ENCODE results near the gene SORCS2.

DNA sequence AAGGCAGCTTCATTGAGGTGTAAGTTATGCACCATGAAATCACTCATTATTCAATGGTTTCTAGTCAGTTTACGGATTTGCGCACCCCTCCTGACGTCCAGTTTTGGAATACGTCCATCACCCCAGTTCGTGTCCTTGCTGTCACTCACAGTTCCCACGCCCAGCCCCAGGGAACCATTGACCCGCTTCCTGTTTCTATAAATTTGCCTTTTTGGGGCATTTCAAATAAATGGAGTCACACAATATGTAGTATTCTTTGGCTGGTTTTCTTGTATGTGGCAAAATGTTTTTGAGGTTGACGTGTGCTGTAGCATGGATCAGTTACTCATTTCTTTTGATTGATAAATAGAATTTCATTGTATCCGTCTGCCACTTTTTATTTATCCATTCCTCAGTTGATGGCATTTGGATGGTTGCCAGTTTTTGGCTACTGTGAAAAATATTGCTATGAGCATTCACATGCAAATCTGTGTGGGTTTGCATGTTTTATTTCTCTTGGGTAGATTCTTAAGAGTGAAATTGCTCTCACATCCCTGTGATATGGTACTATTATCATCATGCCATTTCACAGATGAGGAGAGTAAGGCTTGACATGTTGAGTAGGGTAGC, 18.4 kb upstream of the SORCS2 start:
- TF ChIP-seq, protein P1, sequence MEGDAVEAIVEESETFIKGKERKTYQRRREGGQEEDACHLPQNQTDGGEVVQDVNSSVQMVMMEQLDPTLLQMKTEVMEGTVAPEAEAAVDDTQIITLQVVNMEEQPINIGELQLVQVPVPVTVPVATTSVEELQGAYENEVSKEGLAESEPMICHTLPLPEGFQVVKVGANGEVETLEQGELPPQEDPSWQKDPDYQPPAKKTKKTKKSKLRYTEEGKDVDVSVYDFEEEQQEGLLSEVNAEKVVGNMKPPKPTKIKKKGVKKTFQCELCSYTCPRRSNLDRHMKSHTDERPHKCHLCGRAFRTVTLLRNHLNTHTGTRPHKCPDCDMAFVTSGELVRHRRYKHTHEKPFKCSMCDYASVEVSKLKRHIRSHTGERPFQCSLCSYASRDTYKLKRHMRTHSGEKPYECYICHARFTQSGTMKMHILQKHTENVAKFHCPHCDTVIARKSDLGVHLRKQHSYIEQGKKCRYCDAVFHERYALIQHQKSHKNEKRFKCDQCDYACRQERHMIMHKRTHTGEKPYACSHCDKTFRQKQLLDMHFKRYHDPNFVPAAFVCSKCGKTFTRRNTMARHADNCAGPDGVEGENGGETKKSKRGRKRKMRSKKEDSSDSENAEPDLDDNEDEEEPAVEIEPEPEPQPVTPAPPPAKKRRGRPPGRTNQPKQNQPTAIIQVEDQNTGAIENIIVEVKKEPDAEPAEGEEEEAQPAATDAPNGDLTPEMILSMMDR (IDR thresholded peaks at IDR 0.05): no peak
- no peak for TF ChIP-seq POLR2A (IDR thresholded peaks at IDR 0.05)

All from Peyer's patch (tissue), 4 donors.